ENCODE measurements around the gene TAB2.

- no peak for TF ChIP-seq HDGF (IDR thresholded peaks at IDR 0.05; ENCODE audit: borderline replicate concordance)
- TF ChIP-seq ARNT (IDR thresholded peaks at IDR 0.05) = no peak
- TF ChIP-seq BHLHE40 (IDR thresholded peaks at IDR 0.05; ENCODE audit: borderline replicate concordance) = no peak
- TF ChIP-seq FOXM1 (IDR thresholded peaks at IDR 0.05; ENCODE audit: borderline replicate concordance) = no peak
These were observed 25.0 kb downstream of the TAB2 start for GRCh38 chr6:149342525-149342924.
